Measurements from ENCODE around the gene IL18BP.

The IL18BP gene

GRCh38 chr11:72006309-72007088 lies 7.8 kb downstream of the IL18BP start:
- TF ChIP-seq, protein P1, sequence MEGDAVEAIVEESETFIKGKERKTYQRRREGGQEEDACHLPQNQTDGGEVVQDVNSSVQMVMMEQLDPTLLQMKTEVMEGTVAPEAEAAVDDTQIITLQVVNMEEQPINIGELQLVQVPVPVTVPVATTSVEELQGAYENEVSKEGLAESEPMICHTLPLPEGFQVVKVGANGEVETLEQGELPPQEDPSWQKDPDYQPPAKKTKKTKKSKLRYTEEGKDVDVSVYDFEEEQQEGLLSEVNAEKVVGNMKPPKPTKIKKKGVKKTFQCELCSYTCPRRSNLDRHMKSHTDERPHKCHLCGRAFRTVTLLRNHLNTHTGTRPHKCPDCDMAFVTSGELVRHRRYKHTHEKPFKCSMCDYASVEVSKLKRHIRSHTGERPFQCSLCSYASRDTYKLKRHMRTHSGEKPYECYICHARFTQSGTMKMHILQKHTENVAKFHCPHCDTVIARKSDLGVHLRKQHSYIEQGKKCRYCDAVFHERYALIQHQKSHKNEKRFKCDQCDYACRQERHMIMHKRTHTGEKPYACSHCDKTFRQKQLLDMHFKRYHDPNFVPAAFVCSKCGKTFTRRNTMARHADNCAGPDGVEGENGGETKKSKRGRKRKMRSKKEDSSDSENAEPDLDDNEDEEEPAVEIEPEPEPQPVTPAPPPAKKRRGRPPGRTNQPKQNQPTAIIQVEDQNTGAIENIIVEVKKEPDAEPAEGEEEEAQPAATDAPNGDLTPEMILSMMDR (IDR thresholded peaks at IDR 0.05; ENCODE audit: low read depth, low read length): no peak
- no peak overlapping the region for H3K4me3 ChIP-seq (ENCODE audit: low read depth, low read length)

- TF ChIP-seq, protein P1 (IDR thresholded peaks at IDR 0.05; ENCODE audit: low read depth, low read length): no peak
- H3K4me3 ChIP-seq (ENCODE audit: low read depth, low read length): no peak overlapping the region
Measured at GRCh38 chr11:72007089-72007476, 8.4 kb downstream of the IL18BP start.

DNA sequence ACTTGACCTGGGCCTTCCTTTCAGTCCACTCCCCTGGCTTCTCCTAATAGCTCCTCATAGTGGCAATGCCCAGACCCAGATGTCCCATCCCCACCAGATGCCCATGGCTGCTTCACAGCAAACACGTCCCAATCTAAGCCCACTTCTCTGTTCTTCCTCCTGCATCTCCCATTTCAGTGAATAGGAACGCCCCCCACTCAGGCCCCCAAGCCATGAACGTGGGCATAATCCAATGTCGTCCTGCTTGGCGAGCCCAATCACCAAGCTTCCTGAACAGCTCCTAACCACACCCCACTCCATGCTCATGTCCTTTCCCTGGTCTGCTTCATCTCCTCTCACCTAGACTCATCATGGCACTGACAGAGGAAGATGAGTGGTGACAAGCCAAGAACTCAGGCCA lies 8.9 kb downstream of the IL18BP start:
- TF ChIP-seq, protein P1 (IDR thresholded peaks at IDR 0.05; ENCODE audit: low read depth, low read length): no peak
- no peak overlapping the region for H3K4me3 ChIP-seq (ENCODE audit: low read depth, low read length)

GRCh38 chr11:72008728-72009127 lies 10.0 kb downstream of the IL18BP start:
- TF ChIP-seq, protein P1 (IDR thresholded peaks at IDR 0.05; ENCODE audit: low read depth, low read length): no peak

GRCh38 chr11:72009156-72009555 lies 10.4 kb downstream of the IL18BP start:
- TF ChIP-seq, protein P1 (IDR thresholded peaks at IDR 0.05; ENCODE audit: low read depth, low read length): no peak
- H3K4me3 ChIP-seq (ENCODE audit: low read depth, low read length): no peak overlapping the region

More at GRCh38 chr11:72008728-72009127, 10.0 kb downstream of the IL18BP start:
- H3K4me3 ChIP-seq (ENCODE audit: low read depth, low read length): no peak overlapping the region

- TF ChIP-seq, protein P1 (IDR thresholded peaks at IDR 0.05; ENCODE audit: low read depth, low read length): no peak
- no peak overlapping the region for H3K4me3 ChIP-seq (ENCODE audit: low read depth, low read length)
Measured at GRCh38 chr11:72010529-72011233, 12.0 kb downstream of the IL18BP start.

- no peak overlapping the region for H3K4me3 ChIP-seq (ENCODE audit: low read depth, low read length)
- TF ChIP-seq, protein P1 (IDR thresholded peaks at IDR 0.05; ENCODE audit: low read depth, low read length): no peak
Measured at GRCh38 chr11:72012091-72012630, 13.5 kb downstream of the IL18BP start.

All from WI38 (cell line).